AG04449 (cell line): ENCODE data around the gene RAB25.

ENCODE experiments used
- CTCF ChIA-PET: fragments of 350-600 bp; formaldehyde crosslinking; extraction: SDS; loops from one replicate; lab custom pipeline; 2021; ENCODE audit warnings: antibody characterized with exemption; lab: Yijun Ruan, JAX
- POLR2A ChIA-PET: fragments of 400-600, 350-600 bp; formaldehyde crosslinking; extraction: SDS; loops from one replicate; lab custom pipeline; 2020; ENCODE audit warnings: antibody characterized with exemption, inconsistent platforms; lab: Yijun Ruan, JAX
- DNase-seq: peaks from one replicate; pipeline ENCODE4 v3.0.0-alpha.2; 2010; ENCODE audit warnings: low read depth, low spot score
- H3K4me3 ChIP-seq: 2 replicates; pipeline ENCODE4 v1.5.1; 2011; ENCODE audit warnings: low read depth, mild to moderate bottlenecking, control low read depth, low read length
- CTCF ChIP-seq: IDR thresholded peaks from one replicate; pipeline ENCODE4 v1.5.1; 2011; ENCODE audit warnings: mild to moderate bottlenecking, moderate library complexity, low read length, control low read depth, inconsistent platforms; ENCODE audit not compliant: insufficient read depth; ENCODE audit errors: missing control alignments

The RAB25 gene

GRCh38 chr1:156060937-156061636, at the start of gene RAB25:
RAB25 (plus strand) TSS chr1:156061160; CDS start chr1:156061401, 241 bp downstream.
- H3K4me3 ChIP-seq = no peak within 1 kb of the TSS
- POLR2A ChIA-PET = no interaction called here
- CTCF ChIA-PET = no interaction called here
- TF ChIP-seq CTCF = no peak
- no peak for DNase-seq

DNA sequence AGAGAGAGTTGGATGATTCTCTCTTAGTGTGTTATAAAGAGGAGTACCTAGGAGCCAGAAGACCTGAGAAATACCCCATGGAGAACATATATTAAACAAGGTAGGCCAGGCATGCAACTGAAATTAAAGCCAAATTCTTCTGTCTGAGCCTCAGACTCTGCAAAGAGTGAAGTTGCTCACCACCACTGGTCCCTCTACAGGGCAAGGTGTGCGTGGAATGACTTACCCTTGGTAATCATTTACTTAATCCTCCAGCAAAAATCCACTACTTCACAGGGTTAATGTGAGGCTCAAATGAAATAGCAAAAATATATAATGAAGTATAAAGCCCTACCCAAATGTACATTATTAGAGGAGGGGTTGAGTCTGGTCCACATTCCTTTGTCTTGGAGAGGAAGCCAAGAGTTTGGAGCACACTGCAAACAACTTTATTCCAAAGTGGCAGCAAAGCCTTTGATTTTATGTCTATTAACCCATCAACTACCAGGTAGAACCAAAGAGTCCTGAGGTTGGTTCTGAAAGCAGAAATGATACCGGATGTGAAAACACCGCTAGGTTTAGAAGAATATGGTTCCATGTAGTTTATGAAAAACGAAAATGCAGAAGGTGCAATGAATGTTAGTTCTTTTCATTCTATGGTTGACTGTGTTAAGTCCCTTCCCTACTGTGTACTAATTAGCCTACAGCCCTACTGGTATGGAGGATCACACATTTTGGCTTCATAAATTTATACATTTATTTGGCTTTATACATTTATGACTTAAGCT, 48.7 kb upstream of the RAB25 start:
- TF ChIP-seq CTCF = no peak
- ChIA-PET CTCF (interaction anchor here (1.3 to 1.7 kb wide), 2 partner anchors 22 to 74 kb away, joined by 3 to 6 read pairs; no protein-coding TSS in a partner anchor), POLR2A (no interaction called here)
- H3K4me3 ChIP-seq = no peak overlapping the region
- no peak for DNase-seq

DNA sequence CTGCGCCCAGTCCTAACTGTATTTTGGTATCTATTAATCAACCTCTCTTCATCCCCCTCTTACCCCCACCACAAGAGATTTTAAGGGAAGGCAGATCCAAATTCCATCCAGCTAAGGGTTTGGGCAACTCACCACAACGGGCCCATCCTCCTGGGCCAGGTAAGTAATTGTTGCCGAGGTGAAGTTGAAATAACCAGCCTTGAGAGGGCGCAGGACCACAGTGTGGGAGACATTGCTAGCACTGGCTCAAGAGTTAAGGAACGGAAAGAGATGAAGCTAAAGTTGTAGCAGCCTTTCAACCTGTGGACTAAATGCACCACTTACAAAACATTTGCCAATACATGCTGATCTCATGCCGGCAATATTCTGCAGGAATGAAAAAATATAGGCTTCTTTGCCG, 46.1 kb upstream of the RAB25 start:
- no peak for TF ChIP-seq CTCF
- POLR2A ChIA-PET = no interaction called here
- no peak for DNase-seq
- no peak overlapping the region for H3K4me3 ChIP-seq
- CTCF ChIA-PET = no interaction called here

DNA sequence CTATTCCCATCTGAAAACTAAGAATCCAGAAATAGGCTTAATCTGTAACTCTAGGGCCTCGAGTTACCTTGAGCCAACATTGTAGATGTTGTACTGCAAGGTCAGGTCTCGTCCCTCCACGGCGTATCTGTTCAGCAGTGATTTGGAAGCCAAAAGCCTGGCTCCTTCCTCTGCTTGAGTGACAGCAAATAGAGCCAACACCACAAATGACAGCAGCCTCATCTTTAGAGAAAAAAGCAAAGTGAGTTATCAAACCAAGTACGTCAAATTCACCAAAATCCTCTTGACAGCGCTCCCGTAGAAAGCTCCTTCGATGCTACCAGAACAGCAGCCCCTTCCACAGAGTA, 41.0 kb upstream of the RAB25 start:
- CTCF ChIA-PET = interaction anchor here (0.9 to 1.7 kb wide), 6 partner anchors 9 to 47 kb away, joined by 3 to 6 read pairs (median 4); no protein-coding TSS in a partner anchor
- no peak for TF ChIP-seq CTCF
- POLR2A ChIA-PET = no interaction called here
- no peak for DNase-seq
- H3K4me3 ChIP-seq = peak overlapping the region; percentile 92

DNA sequence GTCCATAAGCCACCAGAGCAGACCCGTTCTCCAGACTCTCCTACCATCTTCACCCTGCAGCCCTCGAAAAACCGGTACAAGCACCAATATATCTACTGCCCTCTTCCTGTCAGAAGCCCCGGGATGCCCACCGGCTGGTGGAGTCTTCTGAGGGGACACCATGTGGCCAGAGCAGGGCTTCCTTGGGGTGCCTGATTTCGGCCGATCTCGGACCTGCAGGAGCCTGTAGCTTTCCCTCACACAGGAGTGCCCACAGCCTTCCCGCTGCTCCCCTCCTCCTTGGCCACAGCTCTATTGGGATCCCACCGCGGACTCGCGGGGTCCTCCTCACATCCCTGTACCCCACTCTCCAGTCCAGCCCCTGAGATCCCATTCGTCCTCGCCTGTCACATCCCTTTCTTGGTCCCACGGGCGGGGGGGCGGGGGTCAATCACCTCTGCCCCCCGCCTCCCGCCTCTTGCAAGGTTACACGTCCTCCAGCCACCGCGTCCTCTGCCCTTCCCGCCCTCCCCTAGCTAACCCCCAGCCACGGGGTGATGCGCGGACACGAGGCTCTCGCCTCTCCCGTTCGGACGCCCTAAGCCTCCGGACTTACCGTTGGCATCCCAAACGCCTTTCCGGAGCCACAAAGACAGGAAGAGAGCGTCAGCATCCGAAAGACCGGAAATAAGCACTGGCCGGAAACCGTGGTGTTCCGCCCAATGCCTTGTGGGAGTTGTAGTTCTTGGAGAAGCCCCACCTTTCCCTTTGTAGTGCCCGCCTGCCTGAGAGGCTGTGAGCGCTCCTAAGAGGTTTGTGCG, 40.5 kb upstream of the RAB25 start, which contains the start of gene SSR2:
Gene SSR2, minus strand, starts transcription at position 659 of the 800 bp plus-strand sequence. CDS start 784 bp downstream, outside the sequence.
- peak within 1 kb of the TSS; percentile 92 for H3K4me3 ChIP-seq
- ChIA-PET POLR2A (no interaction called here), CTCF (interaction anchor here (0.8 to 1.7 kb wide), 9 partner anchors 10 to 116 kb away, joined by 3 to 6 read pairs (median 3); no protein-coding TSS in a partner anchor)
- DNase-seq = peak; percentile 47
- TF ChIP-seq CTCF = no peak
